HL-60 (cell line): ENCODE measurements around the gene PPP6R3.

ENCODE experiments used
- DNase-seq, 2 experiments: peaks; one replicate each; pipeline ENCODE4 v3.0.0-alpha.2; 2010 to 2020; ENCODE audit warnings: low read depth in 1 of 2, low spot score in 1 of 2
- H3K27ac ChIP-seq: fragments of 250-450 bp; sonication (Bioruptor Pico); replicated peaks from 2 replicates; pipeline ENCODE4 v1.5.1; 2020; ENCODE audit warnings: mild to moderate bottlenecking, moderate library complexity
- H3K27me3 ChIP-seq: fragments of 250-450 bp; sonication (Bioruptor Pico); 2 replicates; pipeline ENCODE4 v1.5.1; 2021; ENCODE audit warnings: mild to moderate bottlenecking, moderate library complexity; ENCODE audit not compliant: insufficient read depth, poor library complexity, severe bottlenecking
- H3K4me3 ChIP-seq: replicated peaks from 2 replicates; pipeline ENCODE4 v1.5.1; 2011; ENCODE audit warnings: mild to moderate bottlenecking, control low read depth, low read length; ENCODE audit not compliant: insufficient read depth
- GABPA ChIP-seq: IDR thresholded peaks from 2 replicates; pipeline ENCODE4 v1.6.1; 2012; ENCODE audit warnings: low read depth
- POLR2AphosphoS5 ChIP-seq: IDR thresholded peaks from 2 replicates; pipeline ENCODE4 v1.6.1; 2012; ENCODE audit warnings: low read depth
- SPI1 ChIP-seq: IDR thresholded peaks from 2 replicates; pipeline ENCODE4 v1.6.1; 2012; ENCODE audit warnings: low read depth, mild to moderate bottlenecking, borderline replicate concordance
- TF ChIP-seq, protein P1 (sequence below): IDR thresholded peaks from one replicate; pipeline ENCODE4 v1.5.1; 2011; ENCODE audit warnings: low read length, control low read depth, inconsistent platforms; ENCODE audit not compliant: insufficient read depth
- TF ChIP-seq, protein P2 (sequence below): IDR thresholded peaks from 2 replicates; pipeline ENCODE4 v1.6.1; 2012; ENCODE audit warnings: low read depth; ENCODE audit not compliant: insufficient replicate concordance

The PPP6R3 gene

DNA sequence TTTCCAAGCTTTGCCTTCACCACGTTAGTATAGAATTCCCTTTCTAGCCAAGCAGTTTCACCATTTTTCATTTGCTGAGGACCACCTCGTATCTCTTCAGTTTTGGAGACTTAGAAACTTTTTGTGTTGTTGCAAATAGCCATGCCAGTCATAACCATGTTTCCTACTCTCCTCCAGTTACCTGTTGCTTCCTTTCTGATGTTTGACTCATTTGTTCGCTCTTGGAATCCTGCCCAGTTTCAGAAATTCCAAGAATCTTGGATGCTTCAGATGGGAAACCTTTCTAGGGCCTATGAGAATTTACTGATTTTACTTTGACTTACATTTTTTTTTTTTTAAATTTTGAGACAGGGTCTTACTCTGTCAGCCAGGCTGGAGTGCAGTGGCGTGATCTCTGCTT lies 65.4 kb downstream of the PPP6R3 start:
- no peak for DNase-seq
- Histone ChIP-seq H3K27ac (no peak overlapping the region), H3K27me3 (no peaks in the 10 kb centered on the region), H3K4me3 (no peak overlapping the region)
- TF ChIP-seq POLR2AphosphoS5 = no peak
- TF ChIP-seq, protein P1, sequence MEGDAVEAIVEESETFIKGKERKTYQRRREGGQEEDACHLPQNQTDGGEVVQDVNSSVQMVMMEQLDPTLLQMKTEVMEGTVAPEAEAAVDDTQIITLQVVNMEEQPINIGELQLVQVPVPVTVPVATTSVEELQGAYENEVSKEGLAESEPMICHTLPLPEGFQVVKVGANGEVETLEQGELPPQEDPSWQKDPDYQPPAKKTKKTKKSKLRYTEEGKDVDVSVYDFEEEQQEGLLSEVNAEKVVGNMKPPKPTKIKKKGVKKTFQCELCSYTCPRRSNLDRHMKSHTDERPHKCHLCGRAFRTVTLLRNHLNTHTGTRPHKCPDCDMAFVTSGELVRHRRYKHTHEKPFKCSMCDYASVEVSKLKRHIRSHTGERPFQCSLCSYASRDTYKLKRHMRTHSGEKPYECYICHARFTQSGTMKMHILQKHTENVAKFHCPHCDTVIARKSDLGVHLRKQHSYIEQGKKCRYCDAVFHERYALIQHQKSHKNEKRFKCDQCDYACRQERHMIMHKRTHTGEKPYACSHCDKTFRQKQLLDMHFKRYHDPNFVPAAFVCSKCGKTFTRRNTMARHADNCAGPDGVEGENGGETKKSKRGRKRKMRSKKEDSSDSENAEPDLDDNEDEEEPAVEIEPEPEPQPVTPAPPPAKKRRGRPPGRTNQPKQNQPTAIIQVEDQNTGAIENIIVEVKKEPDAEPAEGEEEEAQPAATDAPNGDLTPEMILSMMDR = no peak
- TF ChIP-seq, protein P2, sequence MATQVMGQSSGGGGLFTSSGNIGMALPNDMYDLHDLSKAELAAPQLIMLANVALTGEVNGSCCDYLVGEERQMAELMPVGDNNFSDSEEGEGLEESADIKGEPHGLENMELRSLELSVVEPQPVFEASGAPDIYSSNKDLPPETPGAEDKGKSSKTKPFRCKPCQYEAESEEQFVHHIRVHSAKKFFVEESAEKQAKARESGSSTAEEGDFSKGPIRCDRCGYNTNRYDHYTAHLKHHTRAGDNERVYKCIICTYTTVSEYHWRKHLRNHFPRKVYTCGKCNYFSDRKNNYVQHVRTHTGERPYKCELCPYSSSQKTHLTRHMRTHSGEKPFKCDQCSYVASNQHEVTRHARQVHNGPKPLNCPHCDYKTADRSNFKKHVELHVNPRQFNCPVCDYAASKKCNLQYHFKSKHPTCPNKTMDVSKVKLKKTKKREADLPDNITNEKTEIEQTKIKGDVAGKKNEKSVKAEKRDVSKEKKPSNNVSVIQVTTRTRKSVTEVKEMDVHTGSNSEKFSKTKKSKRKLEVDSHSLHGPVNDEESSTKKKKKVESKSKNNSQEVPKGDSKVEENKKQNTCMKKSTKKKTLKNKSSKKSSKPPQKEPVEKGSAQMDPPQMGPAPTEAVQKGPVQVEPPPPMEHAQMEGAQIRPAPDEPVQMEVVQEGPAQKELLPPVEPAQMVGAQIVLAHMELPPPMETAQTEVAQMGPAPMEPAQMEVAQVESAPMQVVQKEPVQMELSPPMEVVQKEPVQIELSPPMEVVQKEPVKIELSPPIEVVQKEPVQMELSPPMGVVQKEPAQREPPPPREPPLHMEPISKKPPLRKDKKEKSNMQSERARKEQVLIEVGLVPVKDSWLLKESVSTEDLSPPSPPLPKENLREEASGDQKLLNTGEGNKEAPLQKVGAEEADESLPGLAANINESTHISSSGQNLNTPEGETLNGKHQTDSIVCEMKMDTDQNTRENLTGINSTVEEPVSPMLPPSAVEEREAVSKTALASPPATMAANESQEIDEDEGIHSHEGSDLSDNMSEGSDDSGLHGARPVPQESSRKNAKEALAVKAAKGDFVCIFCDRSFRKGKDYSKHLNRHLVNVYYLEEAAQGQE = no peak
- no peak for TF ChIP-seq SPI1
- no peak for TF ChIP-seq GABPA

DNA sequence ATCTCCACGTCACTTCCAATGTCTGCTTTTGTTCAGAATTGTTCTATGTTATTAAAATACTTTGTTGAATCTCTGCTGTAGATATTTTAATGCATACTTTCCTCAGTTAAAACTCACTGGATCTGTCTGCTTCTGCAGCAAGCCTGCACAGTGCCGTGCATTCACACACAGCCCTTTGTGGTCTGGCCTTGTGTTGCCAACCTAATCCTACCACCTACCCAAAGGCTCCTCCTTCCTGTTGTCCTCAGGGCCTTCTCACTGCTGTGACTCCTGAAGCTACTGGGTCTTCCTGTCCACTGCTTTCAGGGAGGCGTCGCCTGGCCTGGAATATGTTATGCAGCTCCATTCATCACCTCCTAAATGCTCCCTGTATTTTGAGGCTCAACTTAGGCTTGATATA lies 67.0 kb downstream of the PPP6R3 start:
- Histone ChIP-seq H3K27ac (no peak overlapping the region), H3K27me3 (no peaks in the 10 kb centered on the region), H3K4me3 (no peak overlapping the region)
- TF ChIP-seq SPI1 (no peak), POLR2AphosphoS5 (no peak), GABPA (no peak)
- TF ChIP-seq, protein P1 = no peak
- TF ChIP-seq, protein P2 = no peak
- DNase-seq = no peak

DNA sequence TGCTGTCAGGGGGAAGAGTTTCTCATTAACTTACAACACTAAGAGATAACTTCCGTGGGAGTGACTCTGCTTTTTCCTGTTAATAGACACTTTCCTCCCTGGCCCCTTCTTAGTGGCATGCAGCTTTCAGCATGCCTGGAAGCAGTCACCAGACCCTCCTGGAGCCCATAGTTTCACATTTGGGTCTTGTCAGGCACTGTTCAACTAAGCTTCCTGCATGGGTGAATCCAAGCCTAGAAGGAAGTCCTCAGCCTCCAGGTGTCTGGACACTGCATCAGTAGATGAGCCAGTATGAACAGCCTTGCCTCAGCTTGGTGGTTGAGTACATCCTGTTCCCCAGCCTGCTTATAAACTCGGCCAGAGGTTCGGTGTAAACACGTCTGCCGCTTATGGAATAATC lies 68.1 kb downstream of the PPP6R3 start:
- Histone ChIP-seq H3K27me3 (no peaks in the 10 kb centered on the region), H3K27ac (0 out of 2 replicates have a peak overlapping the region, but pooled peaks have one; percentile 5), H3K4me3 (no peak overlapping the region)
- peak in 1 of 2 experiments; percentile 18 for DNase-seq
- TF ChIP-seq, protein P1 = no peak
- TF ChIP-seq POLR2AphosphoS5 = no peak
- no peak for TF ChIP-seq SPI1
- TF ChIP-seq GABPA = no peak
- TF ChIP-seq, protein P2 = no peak
